ENCODE data around the gene ARL8B.

- TF ChIP-seq CTCF (IDR thresholded peaks at IDR 0.05; ENCODE audit: control extremely low read depth in 1 of 3, insufficient read depth in 1 of 3, low read depth in 1 of 3, low read length in 3 of 3) (no peak), TAF1 (IDR thresholded peaks at IDR 0.05; ENCODE audit: low read depth, low read length) (no peak), SP4 (IDR thresholded peaks at IDR 0.05; ENCODE audit: low read length) (no peak), RAD21 (IDR thresholded peaks at IDR 0.05 in 1 of 2, conservative IDR thresholded peaks at IDR 0.05 in 1 of 2; ENCODE audit: low read depth in 2 of 2, low read length in 2 of 2) (no peak), EP300 (IDR thresholded peaks at IDR 0.05; ENCODE audit: borderline replicate concordance in 1 of 2, low read depth in 2 of 2, low read length in 2 of 2) (no peak), MAX (IDR thresholded peaks at IDR 0.05) (no peak), POLR2A (IDR thresholded peaks at IDR 0.05; ENCODE audit: control extremely low read depth in 1 of 2, low read depth in 2 of 2, low read length in 2 of 2) (no peak), USF2 (IDR thresholded peaks at IDR 0.05; ENCODE audit: low read length) (no peak), RNF2 (IDR thresholded peaks at IDR 0.05; ENCODE audit: borderline replicate concordance, low read depth, low read length, missing control alignments, poor library complexity, severe bottlenecking) (no peak)
These were observed 17.0 kb upstream of the ARL8B start for GRCh38 chr3:5105050-5105449.

Measured in H1 (cell line).